ENCODE measurements around the gene MBD3L2B.

- TF ChIP-seq CTCF (IDR thresholded peaks at IDR 0.05; ENCODE audit: borderline replicate concordance, extremely low read depth, low read length, poor library complexity, severe bottlenecking) (peak; percentile 75), EZH2 (IDR thresholded peaks at IDR 0.05; ENCODE audit: borderline replicate concordance, low read depth, low read length, severe bottlenecking) (no peak)
Measured at GRCh38 chr19:7004313-7004931, 16.8 kb downstream of the MBD3L2B start.
